GM18502 (cell line): ENCODE results near the gene PRSS27.

Source experiments
- ATAC-seq: cut with Tn5 transposase; IDR thresholded peaks from one replicate; pipeline ENCODE4 v1.9.1; 2021; ENCODE audit warnings: mild to moderate bottlenecking; ENCODE audit not compliant: unreplicated experiment, poor library complexity

Gene PRSS27

DNA sequence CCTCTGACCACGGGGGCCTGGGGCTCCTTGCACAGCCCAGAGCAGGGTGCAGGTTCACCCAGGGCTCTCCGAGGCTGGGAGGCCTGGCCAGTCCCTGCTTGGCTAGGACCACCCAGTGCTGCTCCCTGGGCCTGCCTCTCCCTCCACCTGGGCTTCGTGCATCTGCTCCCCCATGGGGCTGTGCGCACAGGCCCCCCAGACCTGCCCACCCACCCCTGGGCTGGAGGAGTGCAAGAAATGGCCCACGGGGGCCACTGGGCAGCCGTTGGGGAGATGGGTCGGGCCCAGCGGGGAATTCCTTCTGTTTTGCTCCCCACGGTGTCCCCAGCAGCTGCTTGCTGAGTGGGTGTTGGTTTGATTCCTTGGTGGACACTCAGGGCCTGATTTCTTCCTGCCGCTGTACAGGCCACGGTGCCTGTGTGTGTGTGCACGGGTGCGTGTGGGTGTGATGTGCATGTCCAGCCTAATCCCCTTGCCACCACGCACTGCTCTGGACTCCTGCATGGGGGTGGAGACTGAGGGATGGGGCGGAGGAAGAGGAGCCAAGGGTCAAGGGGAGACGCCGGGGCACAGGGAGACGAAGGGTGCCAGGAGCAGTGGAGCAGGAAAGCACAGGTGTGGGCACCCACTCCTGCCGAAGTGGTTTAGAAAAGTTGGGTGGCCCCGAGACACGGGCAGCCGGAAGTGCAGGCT is 8.5 kb downstream of the PRSS27 start:
- no peak for ATAC-seq

DNA sequence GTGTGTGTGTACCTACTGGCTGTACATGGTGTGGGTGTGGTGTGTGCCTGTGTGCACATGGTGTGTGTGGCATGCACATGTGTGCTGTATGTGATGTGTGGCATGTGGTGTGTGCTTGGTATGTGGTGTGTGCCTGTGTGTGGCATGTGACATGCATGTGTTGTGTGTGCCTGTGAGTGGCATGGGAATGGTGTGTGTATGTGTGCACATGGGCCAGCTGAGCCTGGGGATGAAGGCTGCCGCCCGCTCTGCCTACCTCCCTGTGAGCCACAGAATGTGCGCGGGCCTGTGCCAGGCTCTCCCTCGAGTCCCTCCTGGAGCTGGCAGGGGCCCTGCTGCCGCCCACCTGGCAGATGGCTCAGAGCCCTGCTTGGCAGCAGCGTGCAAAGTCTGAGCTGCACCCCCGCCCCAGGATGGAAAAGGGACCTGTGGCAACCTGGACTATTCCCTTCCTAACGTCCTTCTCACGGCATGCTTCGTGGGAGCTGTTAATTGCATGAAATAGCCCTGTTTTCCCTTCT is 9.3 kb downstream of the PRSS27 start:
- ATAC-seq = no peak

DNA sequence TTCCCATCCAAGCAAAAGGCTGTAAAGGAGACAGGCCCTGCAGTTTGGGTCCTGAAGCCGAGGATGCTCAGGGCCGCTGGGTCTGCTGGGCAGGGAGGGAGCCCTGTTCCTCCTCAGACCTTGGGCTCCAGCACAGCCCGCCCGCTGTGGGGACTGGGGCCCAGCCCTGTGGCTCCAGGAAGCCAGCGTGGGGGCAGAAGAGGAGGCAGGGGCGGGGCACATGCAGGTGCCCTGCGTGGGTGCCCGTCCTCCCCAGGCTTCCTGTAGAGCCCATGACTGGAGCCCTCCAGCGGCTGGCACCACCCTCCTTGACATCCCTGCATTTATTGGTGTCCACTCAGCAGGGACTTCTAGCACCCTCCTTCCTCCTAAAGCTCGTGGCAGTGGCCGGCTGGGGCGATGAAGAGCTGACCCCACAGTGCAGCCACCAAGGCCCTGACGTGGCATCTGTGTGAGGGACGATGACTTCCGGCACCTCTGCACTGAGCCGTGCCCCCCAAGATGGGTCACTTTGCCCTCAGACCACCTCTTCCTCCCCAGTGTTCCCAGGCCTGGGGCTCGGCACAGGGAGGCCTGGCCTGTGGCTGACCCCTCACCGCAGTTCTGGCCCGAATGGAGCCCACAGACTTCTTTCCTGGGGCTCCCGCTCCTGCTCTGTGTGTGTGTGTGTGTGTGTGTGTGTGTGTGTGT is 9.9 kb downstream of the PRSS27 start:
- ATAC-seq = no peak

DNA sequence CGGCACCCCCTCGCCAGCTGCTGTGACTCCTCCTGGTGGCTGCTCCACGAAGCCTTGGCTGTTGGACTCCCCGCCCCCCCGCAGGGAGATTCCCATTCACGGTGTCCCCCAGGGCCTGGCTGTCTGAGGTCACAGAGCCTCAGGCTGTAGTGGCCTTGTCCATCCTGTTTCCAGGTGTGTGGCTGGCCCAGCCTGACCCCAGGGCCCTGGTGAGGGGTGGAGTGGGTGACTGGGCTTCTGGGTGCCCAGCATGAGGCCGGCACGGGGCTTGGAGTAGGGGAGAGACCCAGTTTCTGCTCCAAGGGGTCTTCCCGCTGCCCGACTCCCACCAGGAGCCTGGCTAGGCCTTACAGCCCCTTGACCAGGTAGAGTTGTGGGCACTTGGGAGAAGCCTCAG is 10.4 kb downstream of the PRSS27 start:
- ATAC-seq = no peak

DNA sequence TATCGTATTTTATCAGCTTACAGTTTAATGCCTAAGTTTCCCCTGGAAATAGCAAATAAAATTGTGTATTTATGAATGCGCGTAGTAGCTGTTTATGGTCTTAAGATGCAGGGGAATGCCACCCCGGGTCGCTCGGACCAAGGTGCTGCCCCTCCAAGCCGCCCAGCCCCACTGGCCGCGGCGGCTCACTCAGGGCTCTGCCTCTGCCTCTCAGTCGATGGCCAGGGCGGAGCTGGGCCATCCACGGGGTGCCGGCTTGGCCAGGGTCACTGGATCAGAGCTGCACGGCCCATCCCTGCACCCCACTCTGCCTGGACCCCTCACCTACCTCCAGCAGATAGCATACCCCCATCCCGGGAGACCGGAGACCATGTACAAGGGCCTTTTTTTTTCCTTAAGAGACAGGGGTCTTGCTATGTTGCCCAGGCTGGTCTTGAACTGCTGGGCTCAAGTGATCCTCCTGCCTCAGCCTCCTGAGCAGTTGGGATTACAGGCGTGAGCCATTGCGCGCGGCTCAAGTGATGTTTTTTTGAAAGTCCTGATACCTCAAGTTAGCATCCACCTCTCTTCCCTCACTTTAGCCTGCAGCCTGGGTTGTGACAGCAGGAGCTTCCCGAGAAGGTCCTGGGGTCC is 11.0 kb downstream of the PRSS27 start:
- no peak for ATAC-seq

DNA sequence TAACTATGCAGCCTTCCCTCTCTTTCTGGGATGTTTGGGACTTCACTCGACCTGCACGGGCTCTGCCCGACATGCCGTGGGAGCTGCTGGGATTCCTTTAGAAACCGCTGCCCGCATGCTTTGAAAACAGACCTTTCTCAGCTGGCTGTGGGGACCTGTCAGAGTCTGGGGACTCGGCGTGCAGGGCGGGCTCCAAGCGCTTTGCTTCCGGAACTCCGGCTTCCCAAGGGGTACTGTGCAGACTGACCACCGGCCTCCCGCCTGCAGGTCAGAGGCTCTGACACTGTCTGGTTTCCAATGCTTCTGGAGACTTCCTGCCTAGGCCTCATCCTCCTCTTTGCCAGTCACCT is 11.8 kb downstream of the PRSS27 start:
- ATAC-seq = no peak

DNA sequence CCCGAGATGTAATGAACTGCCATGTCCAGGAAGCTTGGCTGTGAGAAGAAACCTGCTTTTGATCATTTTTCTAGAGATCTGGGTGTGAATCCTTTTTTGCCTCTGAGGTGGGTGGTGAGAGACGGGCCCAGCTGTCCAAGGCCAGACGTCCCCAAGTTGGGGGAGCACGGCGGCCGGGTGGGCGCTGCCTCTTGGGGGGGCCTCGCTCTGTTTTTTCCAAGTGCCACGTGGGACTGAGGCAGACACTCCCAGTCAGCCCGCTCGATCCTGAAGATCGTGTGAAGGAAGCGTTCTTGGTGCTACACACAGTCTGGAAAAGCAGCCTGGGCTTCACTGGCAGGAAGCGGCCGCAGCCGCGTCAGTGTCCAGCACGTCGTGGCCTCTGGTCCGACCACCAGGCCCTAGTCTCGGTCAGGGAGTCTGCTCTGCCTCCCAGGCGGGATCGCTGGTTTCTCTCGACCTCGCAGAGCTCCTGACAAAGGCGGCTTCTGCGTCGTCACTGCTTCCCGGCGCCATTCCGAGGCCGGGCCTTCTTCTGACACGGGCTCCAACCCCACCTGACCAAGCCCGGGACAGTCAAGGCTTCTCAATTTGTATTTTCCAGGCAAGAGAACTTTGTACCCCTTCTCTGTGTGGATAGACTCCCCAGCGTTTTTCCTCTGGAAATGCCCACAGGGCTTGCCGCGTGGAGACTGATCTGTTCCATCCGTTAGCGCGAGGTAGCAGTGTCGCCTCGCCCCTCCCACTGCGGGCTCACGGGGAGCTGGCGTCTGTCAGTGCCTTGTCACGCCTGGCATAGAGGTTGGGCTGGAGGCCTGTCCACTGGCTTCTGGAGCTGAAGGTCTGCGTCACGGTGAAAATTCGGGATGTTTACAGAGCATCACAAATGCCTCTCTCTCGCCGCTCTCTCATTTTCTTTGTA is 12.4 kb downstream of the PRSS27 start:
- ATAC-seq = no peak

DNA sequence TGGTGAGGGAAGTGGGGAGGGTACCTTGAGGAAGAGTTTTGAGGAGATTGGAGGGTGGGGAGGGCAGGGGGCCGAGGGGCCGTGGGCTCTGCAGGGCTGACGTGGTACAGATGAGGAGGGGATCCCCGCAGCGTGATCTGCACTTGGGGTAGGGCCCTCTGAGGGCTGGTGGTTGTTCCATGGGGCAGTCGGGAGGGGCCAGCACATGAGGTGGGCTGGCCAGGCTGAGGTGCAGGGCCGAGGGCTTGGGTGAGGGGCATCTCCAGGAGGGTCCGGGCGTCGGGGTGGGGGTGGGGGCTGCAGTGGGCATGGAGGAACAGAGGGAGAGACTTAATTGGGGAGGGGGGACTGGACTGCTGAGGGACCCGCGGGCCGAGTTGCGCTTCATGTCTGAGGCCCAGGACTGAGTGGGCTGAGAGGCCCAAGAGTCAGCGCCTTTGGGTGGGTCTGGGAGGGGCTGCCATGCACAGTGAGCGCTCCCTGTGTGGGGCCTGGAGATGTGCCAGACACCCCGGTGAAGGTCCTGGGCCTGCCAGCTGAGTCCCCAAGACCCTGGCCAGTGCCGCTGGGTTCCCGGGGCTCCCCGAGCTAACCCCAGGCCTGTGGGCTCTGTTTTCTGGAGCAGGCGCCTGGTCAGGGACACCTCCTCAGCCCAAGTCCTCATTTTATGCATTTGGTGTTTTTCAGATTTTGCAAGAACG is 13.3 kb downstream of the PRSS27 start:
- no peak for ATAC-seq

DNA sequence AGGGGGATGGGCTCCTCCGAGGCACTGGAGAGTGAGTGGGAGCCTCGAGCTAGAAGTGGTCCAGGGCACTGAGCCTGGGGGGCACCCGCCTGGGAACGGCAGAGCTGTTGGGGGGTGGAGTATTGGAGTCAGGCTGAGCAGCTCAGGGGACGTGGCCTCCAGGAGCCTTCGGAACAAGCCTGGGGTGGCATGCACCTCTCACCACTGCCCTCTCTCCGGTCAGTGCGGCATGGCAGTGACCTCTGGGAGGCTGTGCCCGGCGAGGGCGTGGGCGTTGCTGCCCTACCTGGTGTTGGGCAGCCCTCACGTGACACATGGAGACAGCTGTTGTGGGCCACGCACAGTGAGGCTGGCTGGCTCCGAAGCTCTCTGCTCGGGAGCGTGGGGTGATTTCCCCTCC is 13.9 kb downstream of the PRSS27 start:
- no peak for ATAC-seq

DNA sequence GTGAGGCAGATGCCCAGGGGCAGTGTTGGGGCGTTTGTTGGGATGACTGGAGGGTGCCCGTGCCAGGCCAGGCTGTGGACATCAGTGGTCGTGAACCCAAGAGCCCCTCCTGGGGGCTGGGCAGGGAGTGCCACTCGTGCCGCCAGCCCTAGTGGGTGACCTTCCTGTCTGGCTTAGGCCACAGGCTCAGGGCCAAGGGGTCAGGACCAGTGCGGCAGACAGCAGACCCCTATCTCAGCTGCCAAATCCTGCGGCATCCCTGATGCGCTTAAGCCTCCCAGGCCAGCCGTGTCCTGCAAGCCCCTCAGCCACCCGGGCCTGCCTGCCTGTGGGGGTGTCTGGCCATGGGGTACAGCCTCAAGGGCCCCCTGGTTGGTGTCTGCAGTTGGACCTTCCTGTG is 14.7 kb downstream of the PRSS27 start:
- no peak for ATAC-seq

DNA sequence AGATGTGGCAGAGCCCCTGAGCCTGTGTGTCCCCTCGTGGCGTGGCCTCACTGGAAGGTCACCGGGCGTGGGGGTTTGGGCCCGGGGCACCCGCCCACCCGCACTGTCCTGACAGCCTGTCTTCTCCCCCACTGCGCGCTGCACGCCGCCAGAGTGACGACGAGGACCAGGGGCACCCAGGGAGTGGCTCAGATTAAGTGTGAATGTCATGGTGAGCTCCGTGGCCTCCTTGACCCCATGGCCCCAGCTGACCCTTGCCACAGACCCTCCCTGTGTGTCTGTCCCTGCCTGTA is 15.1 kb downstream of the PRSS27 start:
- no peak for ATAC-seq

DNA sequence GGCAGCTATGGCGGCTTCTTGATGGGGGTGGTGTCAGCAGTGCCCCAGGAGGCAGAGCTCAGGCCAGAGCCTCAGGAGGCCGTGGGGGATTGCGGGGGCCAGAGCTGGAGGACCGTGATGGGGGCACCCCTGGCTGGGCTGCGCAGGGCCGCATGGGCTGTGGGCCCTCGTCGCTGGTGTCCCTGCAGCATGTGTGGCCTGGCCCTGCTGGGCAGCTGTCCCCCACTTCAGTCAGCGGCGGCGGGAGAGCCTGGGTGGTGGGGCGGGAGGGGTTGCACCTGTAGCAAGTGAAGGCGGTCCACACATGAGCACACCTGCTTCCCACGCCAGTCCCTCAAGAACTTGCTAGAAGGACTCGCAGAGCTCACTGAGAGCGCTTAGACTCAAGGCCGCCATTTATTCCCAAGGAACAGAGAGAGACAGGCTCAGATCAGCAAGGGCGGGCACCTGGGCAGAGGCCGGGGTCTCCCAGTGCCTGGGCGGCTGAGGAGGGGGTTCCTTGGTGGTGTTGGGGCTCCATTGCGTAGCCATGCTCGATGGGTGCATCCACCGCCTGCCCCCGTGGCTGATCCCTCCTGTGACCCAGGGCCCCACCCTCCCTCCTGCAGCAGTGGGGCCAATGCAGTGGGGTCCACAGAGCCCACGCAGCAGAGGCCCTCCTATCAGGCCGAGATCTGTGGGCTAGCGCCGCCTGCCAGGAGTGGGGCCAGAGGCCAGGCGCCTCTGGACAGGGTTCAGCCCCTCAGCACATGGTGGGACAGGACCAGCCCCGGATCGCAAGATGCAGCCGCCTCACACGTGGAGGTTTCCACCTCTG is 15.7 kb downstream of the PRSS27 start:
- no peak for ATAC-seq

DNA sequence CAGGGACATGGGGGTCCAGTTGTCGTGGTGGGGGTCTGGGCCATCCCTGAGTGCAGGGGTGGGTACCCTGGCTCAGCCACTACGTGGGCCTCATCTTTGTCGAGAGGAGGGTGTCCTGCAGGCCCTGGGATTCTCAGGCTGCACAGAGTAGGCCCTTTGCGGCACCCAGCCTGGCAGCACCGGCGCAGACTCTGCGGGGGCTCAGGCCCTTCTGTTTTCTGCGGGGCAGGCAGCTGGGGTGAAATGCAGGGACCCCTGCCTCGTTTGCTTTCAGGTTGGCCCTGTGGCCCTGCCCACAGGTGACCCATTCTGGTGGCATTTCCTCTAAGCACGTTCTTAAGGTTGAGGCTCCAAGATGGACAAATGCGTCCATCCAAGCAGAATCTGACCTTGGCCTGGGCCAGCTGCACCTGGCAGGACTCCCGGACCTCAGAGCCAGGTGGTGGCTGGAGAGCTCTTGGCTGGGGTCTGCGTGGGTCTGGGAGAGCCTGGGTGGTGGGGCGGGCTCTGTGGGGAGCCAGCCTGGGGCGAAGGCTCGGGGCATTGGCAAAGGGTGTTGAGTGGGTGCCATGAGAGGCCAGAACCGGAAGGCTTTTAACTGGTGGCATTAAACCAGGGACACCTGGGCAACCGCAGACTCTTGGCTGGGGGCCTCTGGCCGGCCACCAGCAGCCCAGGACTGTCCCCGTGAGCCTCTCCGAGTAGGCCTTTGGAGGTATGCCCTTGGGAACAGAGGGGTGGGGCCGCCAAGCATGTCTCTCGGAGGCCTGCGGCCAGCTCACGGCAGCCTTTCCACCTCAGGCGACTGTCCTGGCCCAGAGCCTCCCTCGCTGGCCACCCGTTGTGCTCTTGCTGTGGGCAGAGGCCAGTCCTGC is 16.9 kb downstream of the PRSS27 start:
- no peak for ATAC-seq

DNA sequence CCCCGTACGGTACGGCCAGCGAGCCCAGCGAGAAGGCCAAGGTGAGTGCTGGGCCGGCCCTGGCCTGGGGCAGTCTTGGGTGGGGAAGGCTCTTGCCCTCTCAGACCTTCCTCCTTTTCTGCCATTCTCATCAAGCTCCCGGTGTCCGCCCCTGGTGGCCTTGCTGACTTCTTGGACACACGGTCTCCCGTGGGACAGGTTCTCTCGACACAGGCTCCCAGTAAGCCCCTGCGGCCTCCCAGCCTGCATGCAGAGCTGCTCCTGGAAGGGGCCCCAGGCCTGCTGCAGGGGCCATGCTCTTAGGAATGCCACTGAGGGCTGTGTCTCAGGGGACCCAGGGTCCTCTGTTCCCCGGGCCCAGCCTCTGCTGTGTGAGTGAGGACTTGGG is 17.6 kb downstream of the PRSS27 start:
- no peak for ATAC-seq

DNA sequence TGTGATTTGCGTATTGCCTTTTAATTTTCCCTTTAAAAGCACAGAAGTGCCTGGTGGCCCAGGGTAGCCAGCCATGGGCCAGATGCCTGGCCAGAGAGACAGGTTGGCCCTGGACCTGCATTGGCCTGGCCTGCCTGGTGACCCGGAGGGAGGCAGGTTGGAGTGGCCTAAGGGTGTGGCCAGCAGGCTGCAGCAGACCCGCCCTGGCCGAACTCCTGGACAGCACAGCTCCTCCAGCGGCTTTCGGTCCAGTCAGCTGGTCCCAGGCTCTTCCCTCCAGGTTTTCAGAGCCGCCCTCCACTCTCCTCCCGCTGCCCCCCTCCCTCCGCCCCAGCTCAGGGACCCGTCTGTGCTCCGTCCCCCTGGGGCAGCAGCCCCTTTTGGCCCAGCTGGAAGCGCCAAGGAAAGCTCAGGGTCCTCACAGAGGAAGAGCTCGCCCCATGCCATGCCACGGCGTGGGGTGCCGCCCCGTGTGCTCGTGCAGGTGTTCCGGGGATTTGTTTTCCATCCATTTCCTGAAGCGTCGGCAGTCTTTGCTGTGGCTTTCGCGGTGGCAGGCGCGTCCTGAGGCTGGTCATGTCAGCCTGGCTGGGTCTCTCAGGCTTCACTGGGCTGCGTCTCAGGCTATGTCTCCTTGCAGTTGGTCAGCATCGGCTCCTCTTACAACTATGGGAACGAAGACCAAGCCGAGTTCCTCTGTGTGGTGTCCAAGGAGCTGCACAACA is 18.1 kb downstream of the PRSS27 start:
- no peak for ATAC-seq

DNA sequence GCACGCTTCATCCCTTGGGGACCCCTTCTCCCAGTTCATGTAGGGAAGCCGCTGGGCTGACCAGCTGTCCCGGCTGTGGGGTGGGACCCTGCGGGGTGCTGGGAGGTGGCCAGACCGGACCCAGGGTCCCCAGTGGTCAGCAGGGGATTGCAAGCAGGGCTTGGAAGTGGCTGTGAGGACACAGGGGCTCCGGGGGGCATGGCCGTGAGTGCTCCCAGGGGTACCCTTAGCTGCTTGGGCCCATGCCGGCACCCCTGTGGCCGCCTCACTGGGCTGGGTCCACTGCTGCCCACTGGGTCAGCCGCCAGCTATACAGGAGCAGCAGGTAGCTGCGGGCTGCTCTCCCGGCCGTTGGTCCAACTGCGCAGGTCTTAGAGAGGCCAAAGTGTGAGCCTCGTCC is 18.8 kb downstream of the PRSS27 start:
- no peak for ATAC-seq

DNA sequence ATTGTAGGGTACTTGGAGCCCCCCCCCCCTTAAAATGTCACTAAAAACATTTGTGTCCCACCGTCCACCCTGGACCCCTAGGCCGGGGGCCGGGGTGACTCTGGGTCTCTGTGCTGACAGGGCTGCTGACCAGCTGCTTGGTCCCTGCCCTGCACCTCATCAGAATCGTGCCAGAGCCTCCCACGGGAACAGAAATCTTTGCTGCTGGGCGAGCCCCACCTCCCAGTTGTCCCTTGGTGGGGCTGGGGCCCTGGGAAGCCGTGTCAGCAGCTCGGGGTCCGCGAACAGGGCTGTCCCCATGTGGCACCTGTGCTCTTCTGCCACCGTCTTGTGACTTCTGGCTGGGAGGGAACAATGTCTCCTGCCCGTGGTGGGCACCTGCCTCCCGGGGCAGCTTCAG is 19.2 kb downstream of the PRSS27 start:
- no peak for ATAC-seq
